Measurements from ENCODE around the gene HOXC12.

HOXC12 gene

GRCh38 chr12:53954694-53955035 is at the start of gene HOXC12:
Gene HOXC12, plus strand, starts transcription at chr12:53954903. Its CDS starts 27 bp downstream, at chr12:53954930.
- no peak for DNase-seq

GRCh38 chr12:53907103-53907502 is 47.6 kb upstream of the HOXC12 start:
- DNase-seq: no peak

GRCh38 chr12:53916788-53917655 is 37.7 kb upstream of the HOXC12 start:
- no peak for DNase-seq

GRCh38 chr12:53924521-53925405 is 29.9 kb upstream of the HOXC12 start:
- DNase-seq: no peak

GRCh38 chr12:53927220-53928029 is 27.3 kb upstream of the HOXC12 start:
- no peak for DNase-seq

- DNase-seq: no peak
Measured at GRCh38 chr12:53928054-53928835, 26.5 kb upstream of the HOXC12 start.

- no peak for DNase-seq
Measured at GRCh38 chr12:53929527-53929926, 25.2 kb upstream of the HOXC12 start.

GRCh38 chr12:53930591-53931255 is 24.0 kb upstream of the HOXC12 start:
- DNase-seq: no peak

- DNase-seq: no peak
Measured at GRCh38 chr12:53931844-53932581, 22.7 kb upstream of the HOXC12 start.

- no peak for DNase-seq
Measured at GRCh38 chr12:53932915-53933314, 21.8 kb upstream of the HOXC12 start.

GRCh38 chr12:53935383-53936341 is 19.0 kb upstream of the HOXC12 start:
- no peak for DNase-seq

GRCh38 chr12:53937099-53937498 is 17.6 kb upstream of the HOXC12 start:
- DNase-seq: no peak

GRCh38 chr12:53937596-53938325 is 16.9 kb upstream of the HOXC12 start:
- no peak for DNase-seq

GRCh38 chr12:53938326-53939140 is 16.2 kb upstream of the HOXC12 start, which contains the start of gene HOXC13:
Gene HOXC13, plus strand, starts transcription at chr12:53938831. Its CDS starts 76 bp downstream, at chr12:53938907.
- DNase-seq: no peak

- no peak for DNase-seq
Measured at GRCh38 chr12:53939141-53940108, 15.3 kb upstream of the HOXC12 start.

- no peak for DNase-seq
Measured at GRCh38 chr12:53940443-53941014, 14.2 kb upstream of the HOXC12 start.
